UCSD-AML1 (cell line): ENCODE data around the gene BEST2.
"Not testable (repeated sequence)": the region's sequence is repeated elsewhere in the genome, so short reads cannot be mapped to it uniquely, and the experiment has no call there.

Source experiments
- DNase-seq: peaks from one replicate; lab custom pipeline; 2025; ENCODE audit not compliant: unreplicated experiment; lab: John Stamatoyannopoulos, UW

BEST2 gene

DNA sequence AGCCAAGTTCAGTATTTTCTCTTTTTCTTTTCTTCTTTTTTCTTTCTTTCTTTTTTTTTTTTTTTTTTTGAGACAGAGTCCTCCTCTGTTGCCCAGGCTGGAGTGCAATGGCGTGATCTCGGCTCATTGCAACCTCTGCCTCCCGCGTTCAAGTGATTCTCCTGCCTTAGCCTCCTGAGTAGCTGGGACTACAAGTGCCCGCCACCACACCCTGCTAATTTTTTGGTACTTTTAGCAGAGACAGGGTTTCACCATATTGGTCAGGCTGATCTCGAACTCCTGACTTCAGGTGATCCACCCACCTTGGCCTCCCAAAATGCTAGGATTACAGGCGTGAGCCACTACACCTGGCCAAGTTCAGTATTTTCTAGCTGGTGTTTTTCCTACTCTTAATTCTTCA is 46.0 kb downstream of the BEST2 start:
- not testable (repeated sequence) for DNase-seq

- DNase-seq, result no peak
These were observed 48.3 kb downstream of the BEST2 start for GRCh38 chr19:12799742-12800465.

- DNase-seq, result no peak
These were observed 48.8 kb downstream of the BEST2 start for GRCh38 chr19:12800466-12800770.

DNA sequence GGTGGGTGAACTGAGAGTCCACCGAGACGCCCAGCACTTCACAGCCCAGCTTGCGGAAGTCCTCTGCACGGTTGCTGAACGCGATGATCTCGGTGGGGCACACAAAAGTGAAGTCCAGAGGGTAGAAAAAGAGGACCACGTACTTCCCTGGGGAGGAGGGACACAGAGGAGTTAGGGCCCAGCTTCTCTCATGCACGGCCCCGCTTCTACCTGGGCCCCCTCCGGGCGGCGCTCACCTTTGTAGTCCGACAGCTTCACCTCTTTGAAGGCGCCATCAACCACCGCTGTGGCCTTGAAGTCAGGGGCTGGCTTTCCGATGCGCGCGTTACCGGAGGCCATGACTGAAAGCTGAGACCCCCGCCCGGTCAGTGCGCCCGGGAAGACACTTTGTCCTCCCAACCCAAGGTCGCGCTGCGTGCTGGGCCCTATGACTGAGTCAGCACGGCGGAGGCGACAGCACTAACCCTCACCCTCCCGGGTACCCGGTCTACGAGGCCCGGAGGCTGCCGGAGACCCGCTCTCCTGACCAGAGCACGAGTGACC is 49.4 kb downstream of the BEST2 start:
- DNase-seq, result no peak

GRCh38 chr19:12801466-12802266 is 50.1 kb downstream of the BEST2 start, which contains the start of the genes PRDX2 and THSD8:
Gene PRDX2, minus strand, starts transcription at chr19:12801800. Its CDS starts 539 bp downstream, at chr19:12801261.
Gene THSD8, plus strand, starts transcription at chr19:12802069. Its CDS starts 3 bp downstream, at chr19:12802072.
- DNase-seq, result no peak

- no peak for DNase-seq
These were observed 50.9 kb downstream of the BEST2 start for GRCh38 chr19:12802267-12803106.

DNA sequence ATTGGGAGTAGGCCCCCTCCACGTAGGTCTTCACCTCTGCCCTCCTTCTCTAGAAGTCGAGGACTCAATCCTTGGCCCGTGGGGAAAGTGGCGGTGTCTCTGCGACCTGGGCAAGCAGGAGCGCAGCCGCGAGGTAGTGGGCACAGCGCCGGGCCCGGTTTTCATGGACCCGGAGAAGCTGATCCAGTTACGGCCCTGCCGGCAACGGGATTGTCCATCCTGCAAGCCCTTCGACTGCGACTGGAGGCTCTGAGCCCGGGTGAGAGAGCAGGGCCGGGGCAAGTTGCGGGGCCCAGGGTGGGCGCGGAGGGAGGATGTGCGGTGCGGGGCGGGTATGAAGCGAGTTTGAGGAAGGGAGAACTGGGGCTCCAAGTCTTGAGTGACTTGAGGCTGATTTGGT is 52.5 kb downstream of the BEST2 start:
- no peak for DNase-seq

GRCh38 chr19:12806242-12807081 is 54.9 kb downstream of the BEST2 start, which contains the start of gene RNASEH2A:
Gene RNASEH2A, plus strand, starts transcription at chr19:12806584. Its CDS starts 90 bp downstream, at chr19:12806674.
- peak; percentile 90 for DNase-seq
